WTC11 (cell line): ENCODE data around the gene NAALADL1. TPM values are rescaled to one million over a fixed set of nuclear protein-coding genes. Genes with fewer than 3 reads are reported as not detected.

Experiments used
- ATAC-seq: fragments of 200-7000 bp; cut with Tn5 transposase; 2 replicates; pipeline ENCODE4 v1.10.0; 2021; ENCODE audit warnings: mild to moderate bottlenecking, moderate library complexity
- CTCF ChIA-PET: fragments of 300-600 bp; sonication (Branson Sonifier 250); formaldehyde crosslinking; loops from one replicate; lab custom pipeline; 2021; ENCODE audit warnings: antibody characterized with exemption; lab: Charles Lee
- POLR2A ChIA-PET: fragments of 350-600 bp; sonication (Branson Sonifier 250); formaldehyde crosslinking; loops from one replicate; lab custom pipeline; 2021; ENCODE audit warnings: antibody characterized with exemption; lab: Charles Lee
- DNase-seq: peaks from one replicate; pipeline ENCODE4 v3.0.0; 2021; ENCODE audit warnings: low spot score
- H3K27ac Mint-ChIP-seq: 2 replicates; pipeline ENCODE4 v1.8.0; 2021; ENCODE audit warnings: mixed read lengths
- H3K27me3 Mint-ChIP-seq: 2 replicates; pipeline ENCODE4 v1.8.0; 2021; ENCODE audit warnings: low read depth, mild to moderate bottlenecking, moderate library complexity, mixed read lengths
- H3K36me3 Mint-ChIP-seq: 2 replicates; pipeline ENCODE4 v1.8.0; 2021; ENCODE audit warnings: mixed read lengths
- H3K4me1 Mint-ChIP-seq: 2 replicates; pipeline ENCODE4 v1.8.0; 2022; ENCODE audit warnings: mixed read lengths
- H3K4me3 Mint-ChIP-seq: 2 replicates; pipeline ENCODE4 v1.8.0; 2021; ENCODE audit warnings: mild to moderate bottlenecking, moderate library complexity, mixed read lengths
- H3K9me3 Mint-ChIP-seq: 2 replicates; pipeline ENCODE4 v1.8.0; 2021; ENCODE audit warnings: mixed read lengths
- AFF4 ChIP-seq: sonication (generic); formaldehyde crosslinking; IDR thresholded peaks from 2 replicates; pipeline ENCODE4 v1.8.1; 2023; ENCODE audit warnings: mild to moderate bottlenecking, missing genetic modification reagents, borderline replicate concordance
- AR ChIP-seq: fragments of 250-450 bp; sonication (Bioruptor Pico); IDR thresholded peaks from 2 replicates; pipeline ENCODE4 v1.9.0; 2021; ENCODE audit warnings: mild to moderate bottlenecking
- E2F5 ChIP-seq: sonication (generic); formaldehyde crosslinking; IDR thresholded peaks from 2 replicates; pipeline ENCODE4 v1.8.1; 2022; ENCODE audit warnings: mild to moderate bottlenecking, moderate library complexity, missing genetic modification reagents
- ETV6 ChIP-seq: sonication (generic); formaldehyde crosslinking; IDR thresholded peaks from 2 replicates; pipeline ENCODE4 v1.8.1; 2022; ENCODE audit warnings: mild to moderate bottlenecking, missing genetic modification reagents
- GABPB1 ChIP-seq: sonication (generic); formaldehyde crosslinking; IDR thresholded peaks from 2 replicates; pipeline ENCODE4 v1.8.1; 2023; ENCODE audit warnings: mild to moderate bottlenecking, missing genetic modification reagents
- HMGXB4 ChIP-seq: sonication (generic); formaldehyde crosslinking; IDR thresholded peaks from 2 replicates; pipeline ENCODE4 v1.8.1; 2023; ENCODE audit warnings: mild to moderate bottlenecking, moderate library complexity, missing genetic modification reagents
- MAX ChIP-seq: sonication (generic); formaldehyde crosslinking; IDR thresholded peaks from 2 replicates; pipeline ENCODE4 v1.8.0; 2022; ENCODE audit warnings: mild to moderate bottlenecking, missing genetic modification reagents
- MYBL2 ChIP-seq: sonication (generic); formaldehyde crosslinking; IDR thresholded peaks from 2 replicates; pipeline ENCODE4 v1.8.1; 2023; ENCODE audit warnings: mild to moderate bottlenecking, moderate library complexity, missing genetic modification reagents
- NR1H2 ChIP-seq: sonication (generic); formaldehyde crosslinking; IDR thresholded peaks from 2 replicates; pipeline ENCODE4 v1.9.0; 2021; ENCODE audit warnings: mild to moderate bottlenecking, moderate library complexity, missing genetic modification reagents
- TEAD1 ChIP-seq: sonication (generic); formaldehyde crosslinking; IDR thresholded peaks from 2 replicates; pipeline ENCODE4 v1.8.0; 2022; ENCODE audit warnings: mild to moderate bottlenecking, missing genetic modification reagents
- TEAD4 ChIP-seq: sonication (generic); formaldehyde crosslinking; IDR thresholded peaks from 2 replicates; pipeline ENCODE4 v1.8.0; 2022; ENCODE audit warnings: mild to moderate bottlenecking, missing genetic modification reagents
- ZBTB43 ChIP-seq: sonication (generic); formaldehyde crosslinking; IDR thresholded peaks from 2 replicates; pipeline ENCODE4 v1.8.1; 2023; ENCODE audit warnings: mild to moderate bottlenecking, missing genetic modification reagents
- ZMAT4 ChIP-seq: fragments of 250-450 bp; sonication (Bioruptor Pico); IDR thresholded peaks from 2 replicates; pipeline ENCODE4 v1.9.0; 2021; ENCODE audit warnings: mild to moderate bottlenecking
- ZNF232 ChIP-seq: sonication (generic); formaldehyde crosslinking; IDR thresholded peaks from 2 replicates; pipeline ENCODE4 v1.8.0; 2022; ENCODE audit warnings: mild to moderate bottlenecking, missing genetic modification reagents
- total RNA-seq: library from RNA; stranded (reverse); gene quantifications from 3 replicates; pipeline ENCODE4 v1.2.3, GENCODE V29; 2021

The NAALADL1 gene
- total RNA-seq, 1 experiment from 2014 or later = 4.5 TPM

- ChIA-PET POLR2A (interaction anchor here (0.6 kb wide), 1 partner anchor 60 kb away, joined by 3 read pairs; no protein-coding TSS in a partner anchor), CTCF (interaction anchor here (1.4 to 2.7 kb wide), 4 partner anchors 12 to 241 kb away, joined by 4 to 11 read pairs (median 7); partner anchors contain the start of gene ARL2)
- DNase-seq (no peak), ATAC-seq (no peak)
- Mint-ChIP-seq H3K4me1 (0 out of 2 replicates have a peak, but pooled peaks cover 4% of the 10 kb centered on the region), H3K27ac (no peak overlapping the region), H3K9me3 (no peaks in the 10 kb centered on the region), H3K27me3 (no peaks in the 10 kb centered on the region), H3K4me3 (no peak overlapping the region), H3K36me3 (peaks cover 3% of the 10 kb centered on the region)
- TF ChIP-seq GABPB1 (CRISPR knock-in tag) (no peak), HMGXB4 (no peak), TEAD1 (CRISPR knock-in tag) (no peak), MAX (CRISPR knock-in tag) (no peak), ZNF232 (CRISPR knock-in tag) (no peak), TEAD4 (CRISPR knock-in tag) (no peak), ZMAT4 (CRISPR knock-in tag) (no peak), MYBL2 (no peak), AR (CRISPR knock-in tag) (no peak), ETV6 (CRISPR knock-in tag) (no peak), AFF4 (CRISPR knock-in tag) (no peak), ZBTB43 (CRISPR knock-in tag) (no peak)
Measured at GRCh38 chr11:65089621-65090020, 31.3 kb upstream of the NAALADL1 start.

GRCh38 chr11:65087827-65088226 is 29.5 kb upstream of the NAALADL1 start:
- no peaks in the 10 kb centered on the region for H3K9me3 Mint-ChIP-seq

More at GRCh38 chr11:65087827-65088226, 29.5 kb upstream of the NAALADL1 start:
- CTCF ChIA-PET = no interaction called here
- H3K27ac Mint-ChIP-seq = no peak overlapping the region
- no peak overlapping the region for H3K4me3 Mint-ChIP-seq
- POLR2A ChIA-PET = no interaction called here
- peaks cover 8% of the 10 kb centered on the region for H3K4me1 Mint-ChIP-seq
- H3K36me3 Mint-ChIP-seq = peaks cover 6% of the 10 kb centered on the region
- ATAC-seq (no peak), DNase-seq (no peak)
- no peaks in the 10 kb centered on the region for H3K27me3 Mint-ChIP-seq
- TF ChIP-seq ZMAT4 (CRISPR knock-in tag) (no peak), E2F5 (CRISPR knock-in tag) (no peak), NR1H2 (CRISPR knock-in tag) (no peak)
